GM18502 (cell line): ENCODE results near the gene ZNF341.

Experiments used
- ATAC-seq: cut with Tn5 transposase; IDR thresholded peaks from one replicate; pipeline ENCODE4 v1.9.1; 2021; ENCODE audit warnings: mild to moderate bottlenecking; ENCODE audit not compliant: unreplicated experiment, poor library complexity

The ZNF341 gene

GRCh38 chr20:33765099-33765498 is 33.3 kb downstream of the ZNF341 start:
- ATAC-seq, result no peak

GRCh38 chr20:33765592-33765991 is 33.8 kb downstream of the ZNF341 start:
- ATAC-seq, result no peak

- ATAC-seq, result no peak
These were observed 34.9 kb downstream of the ZNF341 start for GRCh38 chr20:33766686-33767085.

GRCh38 chr20:33767777-33768138 is 36.0 kb downstream of the ZNF341 start:
- no peak for ATAC-seq

GRCh38 chr20:33769043-33769442 is 37.2 kb downstream of the ZNF341 start:
- ATAC-seq, result no peak

- no peak for ATAC-seq
These were observed 38.2 kb downstream of the ZNF341 start for GRCh38 chr20:33770005-33770404.

GRCh38 chr20:33771938-33772337 is 40.1 kb downstream of the ZNF341 start:
- ATAC-seq, result no peak

- no peak for ATAC-seq
These were observed 40.6 kb downstream of the ZNF341 start for GRCh38 chr20:33772439-33772838.

- peak; percentile 74 for ATAC-seq
These were observed 41.8 kb downstream of the ZNF341 start for GRCh38 chr20:33773412-33774089.

- no peak for ATAC-seq
These were observed 46.0 kb downstream of the ZNF341 start for GRCh38 chr20:33777816-33778215.

- no peak for ATAC-seq
These were observed 49.3 kb downstream of the ZNF341 start for GRCh38 chr20:33781133-33781532.

GRCh38 chr20:33781945-33782344 is 50.1 kb downstream of the ZNF341 start:
- no peak for ATAC-seq

GRCh38 chr20:33783256-33783655 is 51.5 kb downstream of the ZNF341 start:
- ATAC-seq, result no peak

GRCh38 chr20:33783818-33784217 is 52.0 kb downstream of the ZNF341 start:
- no peak for ATAC-seq

- ATAC-seq, result no peak
These were observed 52.4 kb downstream of the ZNF341 start for GRCh38 chr20:33784225-33784624.

GRCh38 chr20:33785503-33785902 is 53.7 kb downstream of the ZNF341 start:
- no peak for ATAC-seq

- no peak for ATAC-seq
These were observed 55.6 kb downstream of the ZNF341 start for GRCh38 chr20:33787253-33787891.

GRCh38 chr20:33788351-33789049 is 56.7 kb downstream of the ZNF341 start:
- no peak for ATAC-seq

- ATAC-seq, result no peak
These were observed 57.5 kb downstream of the ZNF341 start for GRCh38 chr20:33789109-33789857.

GRCh38 chr20:33789858-33790182 is 58.0 kb downstream of the ZNF341 start:
- no peak for ATAC-seq

- no peak for ATAC-seq
These were observed 58.8 kb downstream of the ZNF341 start for GRCh38 chr20:33790566-33790965.
